Body of pancreas (tissue), 4 donors: ENCODE results near the gene YBX1. TPM values are rescaled to one million over a fixed set of nuclear protein-coding genes. Genes with fewer than 3 reads are reported as not detected.
A peak's percentile ranks its signal among the peaks of the same experiment; 100 is the strongest.

Experiments used
- ATAC-seq: fragments of 150-250 bp; one replicate; pipeline ENCODE4 v1.9.1; 2016
- DNase-seq, 4 donors: peaks; one replicate each; pipeline ENCODE4 v3.0.0-alpha.2; 2019
- H3K27ac ChIP-seq, 4 donors: fragments of 200-600 bp; sonication (generic); 1 replicate in 3 of 4; 2 replicates in 1 of 4; pipeline versions ENCODE4 v1.5.1 to v1.6.1; 2016 to 2019; ENCODE audit warnings: mild to moderate bottlenecking in 1 of 4, mixed read lengths in 1 of 4, moderate library complexity in 1 of 4
- H3K27me3 ChIP-seq, 2 donors: fragments of 200-600 bp; sonication (generic); one replicate each; pipeline ENCODE4 v1.6.0; 2016; ENCODE audit warnings: mild to moderate bottlenecking in 1 of 2
- H3K36me3 ChIP-seq, 2 donors: fragments of 200-600 bp; sonication (generic); replicated peaks in 1 of 2; 2 replicates each; pipeline ENCODE4 v1.5.1; 2016; ENCODE audit warnings: low read depth in 2 of 2; ENCODE audit not compliant: insufficient read depth in 1 of 2
- H3K4me1 ChIP-seq: fragments of 200-600 bp; sonication (generic); one replicate; pipeline ENCODE4 v1.6.0; 2016
- H3K4me3 ChIP-seq, 2 donors: fragments of 200-600 bp; sonication (generic); 1 replicate in 1 of 2; 2 replicates in 1 of 2; pipeline ENCODE4 v1.5.1; 2016 to 2019
- H3K9me3 ChIP-seq, 3 donors: fragments of 200-600 bp; sonication (generic); 1 replicate in 2 of 3; 2 replicates in 1 of 3; pipeline ENCODE4 v1.5.1; 2016
- CTCF ChIP-seq, 7 experiments: fragments of 450-650 bp in 4 of 7; fragments of 200-600 bp in 3 of 7; sonication (generic) in 3 of 7; IDR thresholded peaks; one replicate each; pipeline ENCODE4 v1.5.1; 2016 to 2019; ENCODE audit warnings: antibody characterized with exemption in 7 of 7
- POLR2A ChIP-seq, 3 donors: fragments of 450-650 bp; IDR thresholded peaks; one replicate each; pipeline ENCODE4 v1.6.1; 2016; ENCODE audit warnings: antibody characterized with exemption in 3 of 3, mild to moderate bottlenecking in 2 of 3
- WGBS, 2 donors: methylation state at CpG; one replicate each; pipeline ENCODE4 v1.1.5; 2017; 5-methylcytosine and 5-hydroxymethylcytosine counted together
- intact Hi-C: fragments of 100-400 bp; cut with DNase I; formaldehyde crosslinking; loops from one replicate; pipeline ENCODE4 v1.15.1; 2023
- total RNA-seq, 2 donors: library from RNA; depleted of rRNA; stranded (reverse); fragments of >200 nt; gene quantifications; one replicate each; pipeline ENCODE4 v1.1.0, GENCODE V29; 2016

YBX1 gene
- total RNA-seq, 2 donors from 2014 or later, result 131 to 170 TPM

GRCh38 chr1:42745851-42746250 is 63.6 kb downstream of the YBX1 start:
- Histone ChIP-seq H3K4me1 (no peaks in the 10 kb centered on the region), H3K4me3 (no peak overlapping the region), H3K27me3 (no peaks in the 10 kb centered on the region), H3K27ac (no peak overlapping the region), H3K9me3 (no peaks in the 10 kb centered on the region), H3K36me3 (peaks cover 0 to 2% of the 10 kb centered on the region in 2 donors)
- no peak for TF ChIP-seq CTCF (IDR thresholded peaks at IDR 0.05)
- TF ChIP-seq POLR2A (IDR thresholded peaks at IDR 0.05), result no peak
- no peak for DNase-seq
- intact Hi-C loops, result loop anchor here (10.0 kb wide), 2 partner anchors 171 to 601 kb away; no protein-coding TSS in a partner anchor
- ATAC-seq, result no peak
- 86 to 90% methylated on average over 6 to 8 of the region's 8 CpGs for WGBS, 2 donors

- no peak for ATAC-seq
Measured at GRCh38 chr1:42746436-42747105, 64.4 kb downstream of the YBX1 start.

GRCh38 chr1:42747125-42747524 is 64.9 kb downstream of the YBX1 start:
- Histone ChIP-seq H3K9me3 (no peaks in the 10 kb centered on the region), H3K4me3 (no peak overlapping the region), H3K27ac (no peak overlapping the region), H3K4me1 (no peaks in the 10 kb centered on the region), H3K27me3 (no peaks in the 10 kb centered on the region), H3K36me3 (peaks cover 0 to 7% of the 10 kb centered on the region in 2 donors)
- peak; percentile 44 to 60 (median 46) for DNase-seq
- ATAC-seq, result no peak
- TF ChIP-seq CTCF (IDR thresholded peaks at IDR 0.05), result peak; percentile 31 to 59 (median 54)
- TF ChIP-seq POLR2A (IDR thresholded peaks at IDR 0.05), result no peak
- WGBS, 2 donors, result 45 to 59% methylated on average over 14 of the region's 14 CpGs
- intact Hi-C loops, result loop anchor here (10.0 kb wide), 2 partner anchors 172 to 602 kb away; no protein-coding TSS in a partner anchor

More at GRCh38 chr1:42746436-42747105, 64.4 kb downstream of the YBX1 start:
- no peak for DNase-seq
- Histone ChIP-seq H3K9me3 (no peaks in the 10 kb centered on the region), H3K36me3 (peaks cover 0 to 2% of the 10 kb centered on the region in 2 donors), H3K4me3 (no peak overlapping the region), H3K27ac (no peak overlapping the region), H3K4me1 (no peaks in the 10 kb centered on the region), H3K27me3 (no peaks in the 10 kb centered on the region)
- intact Hi-C loops, result loop anchor here (10.0 kb wide), 2 partner anchors 172 to 602 kb away; no protein-coding TSS in a partner anchor
- no peak for TF ChIP-seq POLR2A (IDR thresholded peaks at IDR 0.05)
- no peak for TF ChIP-seq CTCF (IDR thresholded peaks at IDR 0.05)
- WGBS, 2 donors, result 92 to 93% methylated on average over 5 to 12 of the region's 12 CpGs

- no peaks in the 10 kb centered on the region for H3K27me3 ChIP-seq
- no peaks in the 10 kb centered on the region for H3K9me3 ChIP-seq
- no peak overlapping the region for H3K4me3 ChIP-seq
- TF ChIP-seq POLR2A (IDR thresholded peaks at IDR 0.05) (no peak), CTCF (IDR thresholded peaks at IDR 0.05) (no peak)
- no peaks in the 10 kb centered on the region for H3K4me1 ChIP-seq
- intact Hi-C loops, result loop anchor here (10.0 kb wide), 2 partner anchors 173 to 603 kb away; no protein-coding TSS in a partner anchor
- DNase-seq (no peak), ATAC-seq (no peak)
- H3K36me3 ChIP-seq, result peaks cover 0 to 7% of the 10 kb centered on the region in 2 donors
- H3K27ac ChIP-seq, result no peak overlapping the region
- WGBS, 2 donors, result 72 to 81% methylated on average over 4 to 10 of the region's 10 CpGs
Measured at GRCh38 chr1:42748021-42748420, 65.8 kb downstream of the YBX1 start.
